Memory B cell (primary cell): ENCODE data around the gene TUFT1.
"Not testable (repeated sequence)": the region's sequence is repeated elsewhere in the genome, so short reads cannot be mapped to it uniquely, and the experiment has no call there.

Source experiments
- ATAC-seq: fragments of 150-1000 bp; cut with Tn5 transposase; 2 replicates; pipeline ENCODE4 v1.10.0; 2021; ENCODE audit warnings: low read depth, mild to moderate bottlenecking, moderate library complexity
- DNase-seq, 2 donors: peaks; one replicate each; pipeline ENCODE4 v3.0.0; 2022; ENCODE audit warnings: low spot score in 2 of 2
- H3K27ac Mint-ChIP-seq: one replicate; pipeline ENCODE4 v1.8.0; 2022; ENCODE audit warnings: mild to moderate bottlenecking, moderate library complexity, mixed read lengths
- H3K27me3 Mint-ChIP-seq: one replicate; pipeline ENCODE4 v1.8.0; 2022; ENCODE audit warnings: mixed read lengths
- H3K36me3 Mint-ChIP-seq: one replicate; pipeline ENCODE4 v1.8.0; 2022; ENCODE audit warnings: mild to moderate bottlenecking, mixed read lengths
- H3K4me1 Mint-ChIP-seq: one replicate; pipeline ENCODE4 v1.8.0; 2022; ENCODE audit warnings: mixed read lengths
- H3K4me3 Mint-ChIP-seq: one replicate; pipeline ENCODE4 v1.8.0; 2022; ENCODE audit warnings: mild to moderate bottlenecking, moderate library complexity, mixed read lengths
- H3K9me3 Mint-ChIP-seq: one replicate; pipeline ENCODE4 v1.8.0; 2022; ENCODE audit warnings: mixed read lengths

The TUFT1 gene

GRCh38 chr1:151616505-151616849 is 76.4 kb downstream of the TUFT1 start:
- DNase-seq: no peak
- no peak for ATAC-seq
- Mint-ChIP-seq H3K27me3 (no peaks in the 10 kb centered on the region), H3K4me1 (peaks cover 31% of the 10 kb centered on the region), H3K9me3 (no peaks in the 10 kb centered on the region), H3K4me3 (no peak overlapping the region), H3K27ac (no peak overlapping the region), H3K36me3 (peaks cover 5% of the 10 kb centered on the region)

GRCh38 chr1:151618003-151618402 is 77.9 kb downstream of the TUFT1 start:
- H3K4me3 Mint-ChIP-seq: no peak overlapping the region
- H3K27ac Mint-ChIP-seq: no peak overlapping the region
- no peaks in the 10 kb centered on the region for H3K27me3 Mint-ChIP-seq
- DNase-seq (no peak), ATAC-seq (no peak)
- H3K4me1 Mint-ChIP-seq: peaks cover 24% of the 10 kb centered on the region
- H3K36me3 Mint-ChIP-seq: peaks cover 3% of the 10 kb centered on the region
- H3K9me3 Mint-ChIP-seq: no peaks in the 10 kb centered on the region

- Mint-ChIP-seq H3K36me3 (peaks cover 2% of the 10 kb centered on the region), H3K27ac (no peak overlapping the region), H3K27me3 (no peaks in the 10 kb centered on the region), H3K4me1 (peaks cover 19% of the 10 kb centered on the region), H3K9me3 (no peaks in the 10 kb centered on the region), H3K4me3 (no peak overlapping the region)
- DNase-seq: no peak
- ATAC-seq: no peak
Observed at GRCh38 chr1:151618470-151618869, 78.4 kb downstream of the TUFT1 start.

- not testable (repeated sequence) for H3K36me3 Mint-ChIP-seq, H3K27ac Mint-ChIP-seq, ATAC-seq, H3K9me3 Mint-ChIP-seq, H3K27me3 Mint-ChIP-seq, DNase-seq, H3K4me3 Mint-ChIP-seq
- peaks cover 14% of the 10 kb centered on the region for H3K4me1 Mint-ChIP-seq
Observed at GRCh38 chr1:151618996-151619395, 78.9 kb downstream of the TUFT1 start.

GRCh38 chr1:151619489-151620093 is 79.5 kb downstream of the TUFT1 start:
- Mint-ChIP-seq H3K27ac (peak overlapping the region; percentile 22), H3K4me3 (no peak overlapping the region), H3K27me3 (no peaks in the 10 kb centered on the region), H3K36me3 (peaks cover 2% of the 10 kb centered on the region), H3K4me1 (peaks cover 13% of the 10 kb centered on the region), H3K9me3 (no peaks in the 10 kb centered on the region)
- ATAC-seq (no peak), DNase-seq (no peak)

GRCh38 chr1:151620286-151620685 is 80.2 kb downstream of the TUFT1 start:
- peaks cover 2% of the 10 kb centered on the region for H3K36me3 Mint-ChIP-seq
- H3K4me3 Mint-ChIP-seq: no peak overlapping the region
- ATAC-seq: no peak
- no peaks in the 10 kb centered on the region for H3K27me3 Mint-ChIP-seq
- no peak for DNase-seq
- H3K27ac Mint-ChIP-seq: peak overlapping the region; percentile 22
- H3K4me1 Mint-ChIP-seq: peaks cover 12% of the 10 kb centered on the region
- H3K9me3 Mint-ChIP-seq: no peaks in the 10 kb centered on the region

GRCh38 chr1:151621351-151621750 is 81.2 kb downstream of the TUFT1 start:
- Mint-ChIP-seq H3K27me3 (no peaks in the 10 kb centered on the region), H3K27ac (no peak overlapping the region), H3K4me1 (peaks cover 6% of the 10 kb centered on the region), H3K9me3 (no peaks in the 10 kb centered on the region), H3K4me3 (no peak overlapping the region), H3K36me3 (no peaks in the 10 kb centered on the region)
- ATAC-seq (no peak), DNase-seq (no peak)

GRCh38 chr1:151624783-151625182 is 84.7 kb downstream of the TUFT1 start:
- Mint-ChIP-seq H3K27ac (no peak overlapping the region), H3K9me3 (no peaks in the 10 kb centered on the region), H3K4me3 (no peak overlapping the region), H3K4me1 (peaks cover 4% of the 10 kb centered on the region), H3K27me3 (no peaks in the 10 kb centered on the region), H3K36me3 (peaks cover 10% of the 10 kb centered on the region)
- DNase-seq: no peak
- no peak for ATAC-seq

GRCh38 chr1:151626740-151627334 is 86.7 kb downstream of the TUFT1 start:
- no peaks in the 10 kb centered on the region for H3K27me3 Mint-ChIP-seq
- H3K36me3 Mint-ChIP-seq: peaks cover 10% of the 10 kb centered on the region
- no peak overlapping the region for H3K27ac Mint-ChIP-seq
- H3K9me3 Mint-ChIP-seq: no peaks in the 10 kb centered on the region
- ATAC-seq: no peak
- H3K4me1 Mint-ChIP-seq: no peaks in the 10 kb centered on the region
- DNase-seq: no peak
- no peak overlapping the region for H3K4me3 Mint-ChIP-seq

- Mint-ChIP-seq H3K9me3 (no peaks in the 10 kb centered on the region), H3K36me3 (peaks cover 10% of the 10 kb centered on the region)
Observed at GRCh38 chr1:151629278-151629677, 89.2 kb downstream of the TUFT1 start.

More at GRCh38 chr1:151629278-151629677, 89.2 kb downstream of the TUFT1 start:
- ATAC-seq (no peak), DNase-seq (no peak)
- H3K4me1 Mint-ChIP-seq: no peaks in the 10 kb centered on the region
- no peak overlapping the region for H3K27ac Mint-ChIP-seq
- H3K27me3 Mint-ChIP-seq: no peaks in the 10 kb centered on the region
- no peak overlapping the region for H3K4me3 Mint-ChIP-seq
